ENCODE results near the gene EYS. TPM values are rescaled to one million over a fixed set of nuclear protein-coding genes. Genes with fewer than 3 reads are reported as not detected.

The EYS gene
- total RNA-seq (1 to 10 TPM; 3.5 to 4.5 TPM), polyA plus RNA-seq (ENCODE audit: insufficient read length in 2 of 2) (1 to 10 TPM in 1 of 2 donors, under 1 TPM in 1; 0.53 to 1.3 TPM)
- long read RNA-seq, donor 1: 0 reads
- long read RNA-seq, donor 2: 0 reads
- long read RNA-seq, donor 3: 0 reads
- long read RNA-seq, donor 4: 0 reads

DNA sequence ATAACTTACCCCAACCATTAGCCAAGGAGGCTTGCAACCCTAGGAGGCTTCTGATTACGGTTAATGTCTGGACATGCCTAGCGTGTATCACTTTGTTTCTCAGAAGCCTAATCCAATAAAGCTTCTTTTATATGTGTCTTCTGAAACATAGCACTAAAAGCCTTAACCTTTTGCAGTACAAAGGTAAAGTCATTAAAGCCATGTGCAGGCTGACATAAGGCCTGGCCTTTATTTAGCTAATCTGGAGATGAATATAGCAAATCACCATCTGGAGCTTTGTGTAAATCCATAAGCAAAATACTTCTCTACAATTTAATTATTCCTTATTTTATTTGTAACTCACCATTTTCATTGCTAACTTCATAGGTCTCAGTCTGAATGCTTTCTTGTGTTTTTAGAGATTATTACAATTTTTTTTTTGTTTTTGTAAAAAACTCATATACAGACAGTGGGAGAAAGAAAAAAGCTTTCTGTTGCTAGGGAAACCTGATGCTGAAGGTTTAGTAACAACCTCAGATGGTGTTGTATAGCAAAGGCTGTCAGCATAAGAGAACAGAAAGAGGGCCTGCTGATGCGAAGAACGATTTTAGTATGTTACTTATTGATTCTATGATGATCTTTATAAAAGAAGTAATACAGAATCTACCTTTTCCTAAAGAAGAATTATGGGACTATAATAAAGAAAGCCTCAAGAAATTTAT, at the start of gene EYS:
TSS of gene EYS (minus strand) at position 101 of the 701 bp plus-strand sequence. CDS start 211,816 bp downstream, outside the sequence.
- H3K36me3 ChIP-seq (ENCODE audit: control insufficient read depth, insufficient read depth, low read length): no peaks in the 10 kb centered on the region
- no peaks in the 10 kb centered on the region for H3K9me3 ChIP-seq (ENCODE audit: control insufficient read depth, insufficient read depth, low read length)
- WGBS (ENCODE audit: insufficient coverage): no CpG with 5 or more reads among the region's 4 CpGs
- H3K27me3 ChIP-seq (ENCODE audit: control insufficient read depth, insufficient read depth, low read length): no peaks in the 10 kb centered on the region
- H3K4me3 ChIP-seq (ENCODE audit: low read depth, low read length): no peak within 1 kb of the TSS
- DNase-seq (ENCODE audit: low read depth in 4 of 6, low spot score in 6 of 6): peak in 3 of 6 donors; percentile 6 to 81 (median 77)
- no peaks in the 10 kb centered on the region for H3K4me1 ChIP-seq (ENCODE audit: control insufficient read depth, insufficient read depth, low read length)
- no peak within 1 kb of the TSS for H3K27ac ChIP-seq (ENCODE audit: low read depth, low read length)

DNA sequence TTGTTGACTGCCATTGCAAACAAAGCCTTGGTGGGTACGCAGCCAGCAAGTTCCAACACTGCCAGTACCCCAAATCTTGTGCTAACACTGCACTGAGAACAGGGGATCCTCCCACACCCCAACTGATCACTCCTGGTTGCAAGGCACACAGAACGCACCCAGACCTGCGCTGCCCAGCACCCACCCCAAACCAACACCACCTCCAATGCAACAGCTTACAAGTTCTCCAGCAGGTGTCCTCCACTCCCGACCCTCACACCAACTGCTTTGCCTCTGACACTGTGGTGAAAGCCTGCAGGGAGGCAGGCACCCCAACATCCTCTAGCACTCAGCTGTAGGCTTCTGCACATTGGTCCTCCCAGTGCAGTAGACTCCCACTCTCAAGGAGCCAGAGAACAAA, 39.3 kb upstream of the EYS start:
- H3K27ac ChIP-seq (ENCODE audit: low read depth, low read length): no peak overlapping the region

DNA sequence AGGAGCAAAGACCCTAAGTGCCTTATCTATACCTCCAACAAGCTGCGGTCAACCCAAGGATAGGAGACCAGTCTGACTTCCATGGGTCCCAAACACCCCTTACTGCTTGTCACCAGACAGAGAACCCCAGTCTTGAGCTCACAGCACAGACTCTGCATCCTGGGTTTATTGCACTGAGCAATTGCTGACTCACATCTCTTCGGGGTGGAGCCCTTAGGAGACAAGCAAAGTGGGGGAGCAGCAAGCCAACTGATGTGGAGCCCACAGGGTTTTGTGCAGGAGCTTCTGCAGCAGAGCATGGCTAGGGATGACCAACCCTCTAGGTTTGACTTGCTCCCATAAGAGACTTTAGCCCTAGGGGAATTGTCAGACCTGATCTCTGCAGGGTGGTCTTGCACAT, 38.6 kb upstream of the EYS start:
- Histone ChIP-seq H3K27me3 (ENCODE audit: control insufficient read depth, insufficient read depth, low read length) (no peaks in the 10 kb centered on the region), H3K4me3 (ENCODE audit: low read depth, low read length) (no peak overlapping the region), H3K36me3 (ENCODE audit: control insufficient read depth, insufficient read depth, low read length) (no peaks in the 10 kb centered on the region), H3K4me1 (ENCODE audit: control insufficient read depth, insufficient read depth, low read length) (no peaks in the 10 kb centered on the region), H3K9me3 (ENCODE audit: control insufficient read depth, insufficient read depth, low read length) (no peaks in the 10 kb centered on the region), H3K27ac (ENCODE audit: low read depth, low read length) (no peak overlapping the region)
- 93% methylated on average over 2 of the region's 2 CpGs for WGBS (ENCODE audit: insufficient coverage)
- DNase-seq (ENCODE audit: low read depth in 4 of 6, low spot score in 6 of 6): no peak

More for the DNA sequence above, 39.3 kb upstream of the EYS start:
- H3K4me1 ChIP-seq (ENCODE audit: control insufficient read depth, insufficient read depth, low read length): no peaks in the 10 kb centered on the region
- H3K4me3 ChIP-seq (ENCODE audit: low read depth, low read length): no peak overlapping the region
- no peaks in the 10 kb centered on the region for H3K36me3 ChIP-seq (ENCODE audit: control insufficient read depth, insufficient read depth, low read length)
- H3K27me3 ChIP-seq (ENCODE audit: control insufficient read depth, insufficient read depth, low read length): no peaks in the 10 kb centered on the region
- H3K9me3 ChIP-seq (ENCODE audit: control insufficient read depth, insufficient read depth, low read length): no peaks in the 10 kb centered on the region
- WGBS (ENCODE audit: insufficient coverage): 90% methylated on average over 4 of the region's 4 CpGs
- DNase-seq (ENCODE audit: low read depth in 4 of 6, low spot score in 6 of 6): no peak

DNA sequence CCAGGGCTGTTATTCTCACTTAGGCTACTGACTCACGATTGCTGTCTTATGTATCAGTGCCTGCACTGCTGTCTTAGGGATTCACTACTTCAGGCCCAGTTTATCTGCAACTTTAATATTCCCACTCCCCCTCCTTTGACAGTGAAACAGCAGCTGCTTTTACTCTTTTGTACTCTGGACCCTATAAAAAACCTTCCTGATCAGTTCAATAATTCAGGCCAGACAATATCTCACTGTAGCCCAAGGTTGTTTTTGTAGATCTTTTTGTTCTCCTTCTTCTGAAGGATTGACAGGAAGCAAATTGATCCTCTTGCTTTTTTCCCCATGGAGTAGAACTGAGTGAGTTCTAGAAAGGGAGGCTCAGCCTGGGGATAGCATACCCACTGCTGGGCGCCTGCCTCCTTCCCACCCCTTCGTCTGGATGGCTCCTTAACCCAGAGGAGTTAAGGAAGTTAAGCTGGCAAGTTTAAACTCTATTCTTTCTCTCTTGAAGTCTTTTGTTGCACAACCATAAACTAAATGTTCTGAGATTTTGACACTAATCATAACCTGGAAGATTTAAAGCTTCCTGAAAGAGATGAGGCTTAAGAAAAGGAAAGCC, 22.0 kb upstream of the EYS start:
- no peak for DNase-seq (ENCODE audit: low read depth in 4 of 6, low spot score in 6 of 6)
- Histone ChIP-seq H3K36me3 (ENCODE audit: control insufficient read depth, insufficient read depth, low read length) (no peaks in the 10 kb centered on the region), H3K4me1 (ENCODE audit: control insufficient read depth, insufficient read depth, low read length) (no peaks in the 10 kb centered on the region), H3K27me3 (ENCODE audit: control insufficient read depth, insufficient read depth, low read length) (no peaks in the 10 kb centered on the region), H3K27ac (ENCODE audit: low read depth, low read length) (no peak overlapping the region), H3K9me3 (ENCODE audit: control insufficient read depth, insufficient read depth, low read length) (no peaks in the 10 kb centered on the region), H3K4me3 (ENCODE audit: low read depth, low read length) (no peak overlapping the region)
- WGBS (ENCODE audit: insufficient coverage): 40% methylated on average over 2 of the region's 3 CpGs

DNA sequence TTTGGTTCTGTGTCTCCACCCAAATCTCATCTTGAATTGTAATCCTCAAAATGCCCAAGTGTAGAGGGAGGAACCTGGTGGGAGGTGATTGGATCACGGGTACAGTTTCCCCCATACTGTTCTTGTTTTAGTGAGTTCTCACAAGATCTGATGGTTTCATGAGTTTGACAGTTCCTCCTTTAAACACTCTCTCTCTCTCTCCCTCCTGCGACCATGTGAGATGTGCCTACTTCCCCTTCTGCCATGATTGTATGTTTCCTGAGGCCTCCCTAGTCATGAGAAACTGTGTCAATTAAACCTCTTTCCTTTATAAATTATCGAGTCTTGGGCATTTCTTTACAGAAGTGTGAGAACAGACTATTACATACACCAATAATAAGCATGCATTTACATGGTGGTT, 12.1 kb upstream of the EYS start:
- no peaks in the 10 kb centered on the region for H3K9me3 ChIP-seq (ENCODE audit: control insufficient read depth, insufficient read depth, low read length)
- no peaks in the 10 kb centered on the region for H3K36me3 ChIP-seq (ENCODE audit: control insufficient read depth, insufficient read depth, low read length)
- no peak overlapping the region for H3K4me3 ChIP-seq (ENCODE audit: low read depth, low read length)
- WGBS (ENCODE audit: insufficient coverage): 100% methylated on average over 1 of the region's 3 CpGs
- H3K27me3 ChIP-seq (ENCODE audit: control insufficient read depth, insufficient read depth, low read length): no peaks in the 10 kb centered on the region
- no peak for DNase-seq (ENCODE audit: low read depth in 4 of 6, low spot score in 6 of 6)
- H3K4me1 ChIP-seq (ENCODE audit: control insufficient read depth, insufficient read depth, low read length): no peaks in the 10 kb centered on the region
- no peak overlapping the region for H3K27ac ChIP-seq (ENCODE audit: low read depth, low read length)

DNA sequence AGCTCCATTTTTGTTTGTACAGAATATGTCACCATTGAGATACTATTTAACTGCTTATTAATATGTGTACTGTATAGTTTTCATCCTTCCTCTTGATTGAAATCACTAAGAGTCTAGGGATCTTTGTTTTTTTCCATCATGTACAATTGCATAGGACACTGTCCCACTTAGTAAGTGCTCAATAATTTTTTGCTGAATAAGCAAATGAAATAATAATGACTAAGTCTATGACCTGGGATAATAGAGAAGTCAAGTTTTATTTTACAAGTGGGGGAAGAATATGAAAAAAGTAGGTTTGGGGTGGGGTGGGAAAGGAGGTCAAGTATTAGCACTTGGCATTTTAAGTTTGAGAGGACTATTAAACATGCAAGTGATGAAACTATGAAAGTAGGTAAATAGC, 4.5 kb upstream of the EYS start:
- Histone ChIP-seq H3K9me3 (ENCODE audit: control insufficient read depth, insufficient read depth, low read length) (no peaks in the 10 kb centered on the region), H3K36me3 (ENCODE audit: control insufficient read depth, insufficient read depth, low read length) (no peaks in the 10 kb centered on the region), H3K4me1 (ENCODE audit: control insufficient read depth, insufficient read depth, low read length) (no peaks in the 10 kb centered on the region), H3K27me3 (ENCODE audit: control insufficient read depth, insufficient read depth, low read length) (no peaks in the 10 kb centered on the region), H3K27ac (ENCODE audit: low read depth, low read length) (no peak overlapping the region), H3K4me3 (ENCODE audit: low read depth, low read length) (no peak overlapping the region)
- no peak for DNase-seq (ENCODE audit: low read depth in 4 of 6, low spot score in 6 of 6)

DNA sequence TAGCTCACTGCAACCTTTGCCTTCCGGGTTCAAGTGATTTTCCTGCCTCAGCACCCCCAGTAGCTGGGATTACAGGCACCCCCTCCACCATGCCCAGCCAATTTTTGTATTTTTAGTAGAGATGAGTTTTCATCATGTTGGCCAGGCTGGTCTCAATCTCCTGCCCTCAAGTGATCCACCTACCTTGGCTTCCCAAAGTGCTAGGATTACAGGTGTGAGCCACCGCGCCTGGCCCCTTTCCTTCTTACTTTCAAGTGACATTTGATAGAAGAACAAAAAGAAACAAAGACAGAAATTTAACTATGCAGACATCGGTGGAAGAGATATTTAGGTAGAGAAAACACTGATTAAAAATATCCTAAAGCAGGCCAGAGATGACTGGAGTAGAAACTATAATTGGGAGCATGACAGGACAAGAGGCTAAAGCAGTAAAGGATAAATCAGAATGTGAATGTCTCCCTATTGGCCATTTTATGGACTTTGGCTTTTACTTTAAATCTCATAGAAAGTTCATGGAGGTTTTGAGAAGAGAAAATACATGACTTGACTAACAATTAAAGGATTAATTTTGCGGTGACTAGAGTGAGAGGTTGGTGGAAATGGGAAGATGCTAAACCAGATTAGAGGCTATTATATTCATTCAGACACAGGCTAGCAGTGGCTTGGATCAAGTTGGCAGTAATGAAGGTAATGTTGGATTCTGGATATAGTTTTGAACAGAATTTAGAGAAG, 2.2 kb upstream of the EYS start:
- no peak overlapping the region for H3K27ac ChIP-seq (ENCODE audit: low read depth, low read length)
- H3K9me3 ChIP-seq (ENCODE audit: control insufficient read depth, insufficient read depth, low read length): no peaks in the 10 kb centered on the region
- no peaks in the 10 kb centered on the region for H3K4me1 ChIP-seq (ENCODE audit: control insufficient read depth, insufficient read depth, low read length)
- no peaks in the 10 kb centered on the region for H3K27me3 ChIP-seq (ENCODE audit: control insufficient read depth, insufficient read depth, low read length)
- H3K4me3 ChIP-seq (ENCODE audit: low read depth, low read length): no peak overlapping the region
- no CpG with 5 or more reads among the region's 5 CpGs for WGBS (ENCODE audit: insufficient coverage)
- DNase-seq (ENCODE audit: low read depth in 4 of 6, low spot score in 6 of 6): no peak
- no peaks in the 10 kb centered on the region for H3K36me3 ChIP-seq (ENCODE audit: control insufficient read depth, insufficient read depth, low read length)

DNA sequence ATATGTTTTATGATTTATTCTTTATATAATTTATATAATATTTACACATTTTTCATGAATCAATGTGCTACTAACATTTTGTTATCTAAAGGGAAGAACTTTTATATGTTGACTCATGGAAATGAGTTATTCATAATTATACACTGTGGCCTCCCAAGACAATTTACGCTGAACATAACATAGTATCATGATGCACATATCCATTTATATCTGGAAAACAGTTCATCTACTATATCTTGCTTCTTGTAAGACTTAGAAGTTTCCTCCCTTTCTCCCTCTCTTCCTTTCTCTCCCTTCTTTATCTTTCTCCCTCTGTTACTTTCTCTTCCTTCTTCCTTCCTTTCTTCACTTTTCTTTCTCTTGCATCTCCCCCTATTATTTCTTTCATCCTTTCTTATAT, 1.1 kb upstream of the EYS start:
- H3K36me3 ChIP-seq (ENCODE audit: control insufficient read depth, insufficient read depth, low read length): no peaks in the 10 kb centered on the region
- no peaks in the 10 kb centered on the region for H3K27me3 ChIP-seq (ENCODE audit: control insufficient read depth, insufficient read depth, low read length)
- DNase-seq (ENCODE audit: low read depth in 4 of 6, low spot score in 6 of 6): no peak
- 100% methylated on average over 1 of the region's 1 CpG for WGBS (ENCODE audit: insufficient coverage)
- no peak overlapping the region for H3K4me3 ChIP-seq (ENCODE audit: low read depth, low read length)
- H3K27ac ChIP-seq (ENCODE audit: low read depth, low read length): no peak overlapping the region
- H3K4me1 ChIP-seq (ENCODE audit: control insufficient read depth, insufficient read depth, low read length): no peaks in the 10 kb centered on the region
- no peaks in the 10 kb centered on the region for H3K9me3 ChIP-seq (ENCODE audit: control insufficient read depth, insufficient read depth, low read length)

DNA sequence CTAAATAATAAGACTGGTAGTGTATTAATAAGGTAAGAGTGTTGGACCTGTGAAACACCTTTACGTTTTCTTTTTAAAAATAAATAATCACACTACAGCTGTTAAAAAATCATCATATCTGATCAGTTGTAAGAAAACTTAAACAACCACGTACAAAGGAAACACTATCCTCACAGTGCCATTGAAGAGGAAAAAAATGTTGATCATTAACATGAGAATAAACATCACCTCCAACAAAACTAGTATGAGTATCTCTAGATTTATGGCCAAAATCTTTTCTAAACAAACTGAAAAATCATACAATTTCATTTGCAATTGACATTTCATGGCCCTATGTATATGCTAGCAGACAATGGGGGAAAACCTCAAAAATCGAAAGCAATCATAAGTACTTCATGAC, 590 bp downstream of the EYS start:
- Histone ChIP-seq H3K4me1 (ENCODE audit: control insufficient read depth, insufficient read depth, low read length) (no peaks in the 10 kb centered on the region), H3K4me3 (ENCODE audit: low read depth, low read length) (no peak overlapping the region), H3K36me3 (ENCODE audit: control insufficient read depth, insufficient read depth, low read length) (no peaks in the 10 kb centered on the region), H3K27ac (ENCODE audit: low read depth, low read length) (no peak overlapping the region), H3K27me3 (ENCODE audit: control insufficient read depth, insufficient read depth, low read length) (no peaks in the 10 kb centered on the region), H3K9me3 (ENCODE audit: control insufficient read depth, insufficient read depth, low read length) (no peaks in the 10 kb centered on the region)
- DNase-seq (ENCODE audit: low read depth in 4 of 6, low spot score in 6 of 6): no peak
- WGBS (ENCODE audit: insufficient coverage): no CpG with 5 or more reads among the region's 3 CpGs

Data from spinal cord (tissue), 10 donors.